A673 (cell line): ENCODE results near the gene SH3BP2. TPM values are rescaled to one million over a fixed set of nuclear protein-coding genes. Genes with fewer than 3 reads are reported as not detected.

ENCODE experiments used
- BruUV-seq: library from RNA; stranded (reverse); fragments of 400-500 nt; replicated peaks from 2 replicates; lab custom pipeline; 2021; lab: Mats Ljungman, UMichigan
- CTCF ChIA-PET: fragments of 300-600 bp; sonication (Branson Sonifier 250); formaldehyde crosslinking; loops from one replicate; lab custom pipeline; 2022; ENCODE audit warnings: antibody characterized with exemption; lab: Charles Lee
- POLR2A ChIA-PET: fragments of 300-600 bp; sonication (Branson Sonifier 250); formaldehyde crosslinking; loops from one replicate; lab custom pipeline; 2022; ENCODE audit warnings: antibody characterized with exemption; ENCODE audit not compliant: low non-redundant PET; lab: Charles Lee
- DNase-seq: peaks from one replicate; pipeline ENCODE4 v3.0.0-alpha.2; 2015; ENCODE audit warnings: low spot score
- H3K27ac ChIP-seq: fragments of 200-600 bp; sonication (generic); 2 replicates; pipeline ENCODE4 v1.5.1; 2016; ENCODE audit warnings: mixed run types, low read depth, mild to moderate bottlenecking, mixed read lengths, antibody characterized with exemption, low read length; ENCODE audit not compliant: poor library complexity, severe bottlenecking
- H3K27me3 ChIP-seq: fragments of 200-600 bp; sonication (generic); replicated peaks from 2 replicates; pipeline ENCODE4 v1.6.1; 2017; ENCODE audit warnings: mixed run types, low read depth, mild to moderate bottlenecking, mixed read lengths, antibody characterized with exemption, low read length; ENCODE audit not compliant: insufficient read depth, poor library complexity
- H3K36me3 ChIP-seq: fragments of 200-600 bp; sonication (generic); 2 replicates; pipeline ENCODE4 v1.6.1; 2016; ENCODE audit warnings: mixed run types, mild to moderate bottlenecking, mixed read lengths, antibody characterized with exemption, low read length; ENCODE audit not compliant: insufficient read depth, poor library complexity, severe bottlenecking
- H3K4me1 ChIP-seq: fragments of 200-600 bp; sonication (generic); 2 replicates; pipeline ENCODE4 v1.6.1; 2017; ENCODE audit warnings: mixed run types, mild to moderate bottlenecking, mixed read lengths, antibody characterized with exemption, low read length; ENCODE audit not compliant: insufficient read depth, poor library complexity, severe bottlenecking
- H3K4me3 ChIP-seq: fragments of 200-600 bp; sonication (generic); 2 replicates; pipeline ENCODE4 v1.5.1; 2016; ENCODE audit warnings: low read depth, mixed run types, mild to moderate bottlenecking, mixed read lengths, low read length; ENCODE audit not compliant: poor library complexity, severe bottlenecking
- H3K9me3 ChIP-seq: fragments of 200-600 bp; sonication (generic); 2 replicates; pipeline ENCODE4 v1.6.1; 2016; ENCODE audit warnings: mixed run types, low read depth, mild to moderate bottlenecking, mixed read lengths, antibody characterized with exemption, low read length; ENCODE audit not compliant: poor library complexity, severe bottlenecking
- EZH2 ChIP-seq: fragments of 200-600 bp; sonication (generic); IDR thresholded peaks from 2 replicates; pipeline ENCODE4 v1.6.1; 2017; ENCODE audit warnings: borderline replicate concordance, low read depth, mild to moderate bottlenecking, mixed read lengths, antibody characterized with exemption, low read length; ENCODE audit not compliant: poor library complexity, severe bottlenecking
- intact Hi-C: fragments of 100-400 bp; cut with micrococcal nuclease; formaldehyde crosslinking; loops from one replicate; pipeline ENCODE4 v1.10.0; 2022; ENCODE audit not compliant: unreplicated experiment
- total RNA-seq: library from RNA; stranded (reverse); gene quantifications from 2 replicates; pipeline ENCODE4 v1.2.3, GENCODE V29; 2021
- TF ChIP-seq, protein P1 (sequence below): fragments of 300-800, 200-600 bp; sonication (generic); conservative IDR thresholded peaks from 2 replicates; pipeline ENCODE4 v1.5.1; 2017; ENCODE audit warnings: low read depth, mild to moderate bottlenecking, antibody characterized with exemption, low read length, moderate library complexity, mixed read lengths

Gene SH3BP2
- total RNA-seq, 1 experiment from 2014 or later = 34.4 TPM

DNA sequence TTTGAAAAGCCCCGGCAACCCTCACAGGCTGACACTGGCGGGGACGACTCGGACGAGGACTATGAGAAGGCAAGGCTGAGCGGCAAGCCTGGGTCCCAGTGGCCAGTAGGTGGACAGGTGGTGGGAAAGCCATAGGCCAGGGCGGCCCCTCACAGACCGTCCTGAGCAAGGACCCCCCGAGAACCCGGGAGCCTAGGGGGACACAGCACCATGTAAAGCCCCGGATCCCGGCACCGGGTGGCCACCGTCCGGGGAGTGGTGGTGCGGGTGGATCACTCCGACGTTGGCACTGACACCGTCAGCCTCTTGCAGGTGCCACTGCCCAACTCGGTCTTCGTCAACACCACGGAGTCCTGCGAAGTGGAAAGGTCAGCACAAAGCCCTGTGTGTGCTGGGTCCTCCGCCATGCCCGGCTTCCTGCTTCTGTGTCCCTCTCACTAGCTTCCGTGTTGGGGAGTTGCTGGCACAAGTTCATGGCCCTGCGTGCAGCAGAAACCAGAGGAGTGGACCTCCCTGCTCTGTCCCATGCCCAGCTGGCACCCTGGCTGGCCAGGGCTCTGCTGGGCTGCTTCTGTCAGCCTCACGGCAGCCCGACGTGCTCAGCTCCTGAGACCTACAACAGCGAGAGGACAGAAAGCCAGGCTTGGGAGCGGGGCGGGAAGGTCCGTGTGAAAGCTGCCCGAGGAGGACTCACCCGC lies 38.9 kb downstream of the SH3BP2 start:
- no peaks in the 10 kb centered on the region for H3K27me3 ChIP-seq
- ChIA-PET POLR2A (no interaction called here), CTCF (no interaction called here)
- H3K9me3 ChIP-seq = no peaks in the 10 kb centered on the region
- TF ChIP-seq, protein P1, sequence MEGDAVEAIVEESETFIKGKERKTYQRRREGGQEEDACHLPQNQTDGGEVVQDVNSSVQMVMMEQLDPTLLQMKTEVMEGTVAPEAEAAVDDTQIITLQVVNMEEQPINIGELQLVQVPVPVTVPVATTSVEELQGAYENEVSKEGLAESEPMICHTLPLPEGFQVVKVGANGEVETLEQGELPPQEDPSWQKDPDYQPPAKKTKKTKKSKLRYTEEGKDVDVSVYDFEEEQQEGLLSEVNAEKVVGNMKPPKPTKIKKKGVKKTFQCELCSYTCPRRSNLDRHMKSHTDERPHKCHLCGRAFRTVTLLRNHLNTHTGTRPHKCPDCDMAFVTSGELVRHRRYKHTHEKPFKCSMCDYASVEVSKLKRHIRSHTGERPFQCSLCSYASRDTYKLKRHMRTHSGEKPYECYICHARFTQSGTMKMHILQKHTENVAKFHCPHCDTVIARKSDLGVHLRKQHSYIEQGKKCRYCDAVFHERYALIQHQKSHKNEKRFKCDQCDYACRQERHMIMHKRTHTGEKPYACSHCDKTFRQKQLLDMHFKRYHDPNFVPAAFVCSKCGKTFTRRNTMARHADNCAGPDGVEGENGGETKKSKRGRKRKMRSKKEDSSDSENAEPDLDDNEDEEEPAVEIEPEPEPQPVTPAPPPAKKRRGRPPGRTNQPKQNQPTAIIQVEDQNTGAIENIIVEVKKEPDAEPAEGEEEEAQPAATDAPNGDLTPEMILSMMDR = no peak
- no peak for TF ChIP-seq EZH2
- peaks cover 26% of the 10 kb centered on the region for H3K36me3 ChIP-seq
- peaks cover 1% of the 10 kb centered on the region for H3K4me1 ChIP-seq
- no peak for DNase-seq
- no peak overlapping the region for H3K27ac ChIP-seq
- no TSS peak for BruUV-seq
- intact Hi-C loops = no loop called here
- H3K4me3 ChIP-seq = no peak overlapping the region

DNA sequence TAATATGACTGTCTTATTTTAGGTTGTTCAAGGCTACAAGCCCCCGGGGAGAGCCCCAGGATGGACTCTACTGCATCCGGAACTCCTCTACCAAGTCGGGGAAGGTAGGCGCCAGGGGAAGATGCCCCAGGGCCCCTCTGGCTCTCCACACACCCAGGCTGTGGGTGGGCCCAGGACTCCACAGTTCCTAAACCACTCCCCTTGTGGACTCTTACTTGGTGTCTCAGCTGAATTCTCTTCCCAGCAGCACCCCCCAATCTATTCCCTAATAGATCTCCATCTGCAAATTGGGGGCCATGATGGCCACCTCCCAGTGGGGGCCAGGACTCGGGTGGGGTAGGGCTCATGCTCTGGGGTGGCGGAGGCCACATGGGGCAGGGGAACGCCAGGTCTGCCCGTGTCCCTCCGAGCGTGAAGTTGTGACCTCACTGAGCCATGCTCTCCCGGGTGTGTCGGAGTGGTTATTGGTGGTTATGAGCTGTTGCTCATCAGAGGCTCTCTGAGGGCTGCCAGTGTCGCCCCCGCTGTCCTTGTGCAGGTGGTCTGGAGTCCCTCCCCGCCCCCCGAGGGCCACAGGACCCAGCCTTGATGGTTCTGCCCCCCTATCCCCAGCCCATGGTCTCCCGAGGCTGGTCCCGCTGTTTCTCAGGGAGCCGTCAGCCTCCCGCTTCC lies 39.6 kb downstream of the SH3BP2 start:
- TF ChIP-seq, protein P1 = no peak
- no peak for TF ChIP-seq EZH2
- peaks cover 26% of the 10 kb centered on the region for H3K36me3 ChIP-seq
- no peaks in the 10 kb centered on the region for H3K9me3 ChIP-seq
- DNase-seq = no peak
- ChIA-PET POLR2A (no interaction called here), CTCF (no interaction called here)
- no peaks in the 10 kb centered on the region for H3K27me3 ChIP-seq
- BruUV-seq = no TSS peak
- H3K27ac ChIP-seq = no peak overlapping the region
- peaks cover 8% of the 10 kb centered on the region for H3K4me1 ChIP-seq
- intact Hi-C loops = no loop called here
- no peak overlapping the region for H3K4me3 ChIP-seq

DNA sequence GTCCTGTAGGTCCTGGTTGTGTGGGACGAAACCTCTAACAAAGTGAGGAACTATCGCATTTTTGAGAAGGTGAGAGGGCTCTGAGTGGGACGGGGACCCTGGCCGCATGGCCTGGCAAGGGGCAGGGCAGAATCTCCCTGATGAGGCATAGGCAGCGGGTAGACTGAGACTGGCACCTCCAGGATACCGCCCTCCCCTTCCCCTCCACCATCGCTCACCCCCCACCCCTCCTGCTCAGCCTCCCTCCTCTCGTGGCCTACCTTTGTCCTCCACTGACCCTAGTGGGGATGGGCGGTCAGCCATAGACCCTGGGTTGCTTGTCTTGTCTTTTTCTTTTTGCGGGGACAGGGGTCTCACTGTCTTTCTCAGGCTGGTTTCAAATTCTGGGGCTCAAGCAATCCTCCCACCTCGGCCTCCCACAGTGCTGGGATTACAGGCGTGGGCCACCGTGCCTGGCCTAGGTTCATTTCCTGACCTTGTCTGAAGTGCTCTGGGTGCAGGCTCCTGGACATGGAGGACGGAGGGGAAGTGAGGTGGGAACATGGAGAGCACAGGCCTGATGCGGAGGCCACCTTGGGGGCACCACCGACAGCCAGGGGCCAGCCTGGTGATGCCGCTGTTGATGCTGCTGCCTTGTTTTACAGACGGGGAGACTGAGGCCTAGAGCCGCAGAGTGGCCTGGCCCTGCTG lies 40.2 kb downstream of the SH3BP2 start:
- POLR2A ChIA-PET = no interaction called here
- CTCF ChIA-PET = no interaction called here
- peaks cover 26% of the 10 kb centered on the region for H3K36me3 ChIP-seq

More for the DNA sequence above, 40.2 kb downstream of the SH3BP2 start:
- no peak overlapping the region for H3K27ac ChIP-seq
- DNase-seq = no peak
- no TSS peak for BruUV-seq
- TF ChIP-seq, protein P1 = no peak
- no peak for TF ChIP-seq EZH2
- intact Hi-C loops = no loop called here
- no peaks in the 10 kb centered on the region for H3K27me3 ChIP-seq
- H3K4me1 ChIP-seq = peaks cover 13% of the 10 kb centered on the region
- no peak overlapping the region for H3K4me3 ChIP-seq
- no peaks in the 10 kb centered on the region for H3K9me3 ChIP-seq
